ENCODE results near the gene TDRD3.

Gene TDRD3

DNA sequence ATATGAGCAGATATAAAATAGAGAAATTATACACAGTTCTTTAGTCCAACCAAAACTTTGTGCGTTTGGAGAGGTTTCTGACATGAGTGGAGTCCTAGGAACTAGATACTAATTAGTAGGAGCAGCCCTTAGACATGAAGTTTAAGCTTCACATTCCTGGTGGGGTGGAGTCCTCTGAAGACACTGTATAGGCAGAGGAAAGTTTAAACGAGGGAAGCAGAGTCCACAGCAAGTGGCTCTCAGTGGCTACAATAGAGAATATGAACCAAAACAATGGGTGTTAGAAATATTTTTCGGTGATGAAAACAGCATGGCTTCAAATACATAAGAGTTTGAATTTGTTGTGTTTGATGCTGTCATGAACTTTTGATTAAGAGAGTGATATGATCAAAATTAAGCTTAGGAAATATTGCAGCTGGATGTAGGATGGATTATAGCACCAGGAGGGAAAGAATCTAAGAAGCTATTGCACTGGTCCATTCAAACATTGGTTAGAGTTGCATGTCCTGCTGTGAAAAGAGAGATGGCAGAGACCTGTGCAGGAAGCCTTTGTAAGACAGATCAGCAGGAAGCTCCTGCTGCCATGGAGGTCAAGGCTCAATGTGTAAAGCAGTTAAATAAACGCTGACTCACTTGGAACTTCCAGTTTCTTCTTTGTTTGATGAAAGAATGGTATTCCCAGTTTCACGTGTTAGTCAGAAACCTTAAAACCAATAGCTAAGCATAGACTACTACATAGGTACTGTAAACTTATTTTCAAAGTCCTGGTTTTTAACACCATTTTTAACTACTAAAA is 175.2 kb downstream of the TDRD3 start:
- FAIRE-seq (no peak), DNase-seq (ENCODE audit: insufficient read length, low spot score) (no peak)

DNA sequence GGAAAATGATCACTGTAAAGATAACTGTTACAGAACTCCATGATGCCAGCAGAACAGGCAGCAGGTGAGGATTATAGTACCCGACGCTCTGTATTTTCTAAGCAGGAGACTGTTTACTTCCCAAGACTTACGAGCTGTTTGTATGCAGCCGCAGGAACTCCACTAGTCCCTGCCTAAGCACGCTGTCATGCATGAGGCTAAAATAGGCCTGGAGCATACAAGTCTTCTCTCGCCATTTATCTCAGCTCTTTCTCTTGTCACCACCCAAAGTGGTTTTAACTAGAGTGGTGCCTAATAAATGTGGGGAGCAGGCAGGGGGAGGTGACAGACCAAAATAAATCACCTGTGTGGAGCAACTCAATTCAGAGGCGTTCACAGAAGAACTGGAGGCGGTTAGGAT is 175.8 kb downstream of the TDRD3 start:
- no peak for DNase-seq (ENCODE audit: insufficient read length, low spot score)
- no peak for FAIRE-seq

DNA sequence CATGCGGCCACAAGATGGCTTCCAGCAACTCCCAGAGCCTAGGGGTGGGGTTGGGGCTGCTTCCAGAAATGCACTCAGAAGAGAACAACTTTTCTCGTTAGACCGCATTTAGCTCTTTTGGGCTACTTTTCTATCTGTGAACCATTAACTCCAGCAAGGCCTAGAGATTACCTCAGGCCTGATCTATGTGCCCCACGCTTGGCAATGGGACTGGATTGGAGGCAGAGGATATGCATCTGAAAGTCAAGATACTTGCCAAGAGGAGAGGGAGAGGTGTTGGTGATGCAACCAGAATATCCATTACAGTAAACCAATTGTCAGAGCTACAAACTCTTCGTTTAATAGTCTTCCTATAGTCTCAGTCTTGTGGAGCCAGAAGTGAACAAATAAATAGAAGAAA is 177.7 kb downstream of the TDRD3 start:
- DNase-seq (ENCODE audit: insufficient read length, low spot score) (no peak), FAIRE-seq (no peak)

DNA sequence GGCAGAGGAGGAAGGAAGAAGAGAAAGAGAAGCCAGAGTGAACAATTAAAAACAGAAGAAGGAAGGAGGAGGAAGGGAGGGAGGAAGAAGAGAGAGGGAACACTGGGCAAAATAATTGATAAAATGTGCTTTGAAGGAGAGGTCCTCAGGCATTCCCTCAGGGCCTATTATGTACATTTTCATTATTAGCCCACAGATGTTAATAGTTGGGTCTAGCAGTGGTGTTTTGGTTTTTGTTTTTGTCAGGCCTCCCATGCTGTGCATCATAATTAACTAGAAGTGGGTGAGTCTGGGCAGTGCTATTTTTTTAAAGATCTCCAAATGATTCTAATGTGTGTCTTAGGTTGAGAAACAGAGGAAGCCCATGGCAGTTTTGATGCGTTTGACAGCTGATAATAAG is 178.1 kb downstream of the TDRD3 start:
- FAIRE-seq: no peak
- no peak for DNase-seq (ENCODE audit: insufficient read length, low spot score)

DNA sequence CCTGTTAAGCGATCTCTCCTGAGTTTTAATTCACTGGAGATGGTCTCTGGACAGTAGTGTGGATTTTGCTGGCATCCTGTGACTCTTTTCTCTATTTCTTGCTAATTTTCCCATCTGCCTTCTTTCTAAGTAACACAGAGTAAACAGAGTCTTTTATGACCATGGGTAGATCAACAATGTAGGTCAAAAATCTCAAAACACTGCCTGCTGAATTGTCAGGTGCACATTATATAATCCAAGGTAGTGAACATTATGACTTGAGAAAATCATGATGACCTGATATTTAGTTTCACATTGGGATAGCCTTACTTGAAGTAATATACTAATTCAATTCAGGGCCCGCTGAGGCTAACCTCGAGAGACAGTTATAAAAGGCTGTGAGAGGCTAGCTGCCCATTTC is 180.7 kb downstream of the TDRD3 start:
- no peak for FAIRE-seq
- DNase-seq (ENCODE audit: insufficient read length, low spot score): no peak

DNA sequence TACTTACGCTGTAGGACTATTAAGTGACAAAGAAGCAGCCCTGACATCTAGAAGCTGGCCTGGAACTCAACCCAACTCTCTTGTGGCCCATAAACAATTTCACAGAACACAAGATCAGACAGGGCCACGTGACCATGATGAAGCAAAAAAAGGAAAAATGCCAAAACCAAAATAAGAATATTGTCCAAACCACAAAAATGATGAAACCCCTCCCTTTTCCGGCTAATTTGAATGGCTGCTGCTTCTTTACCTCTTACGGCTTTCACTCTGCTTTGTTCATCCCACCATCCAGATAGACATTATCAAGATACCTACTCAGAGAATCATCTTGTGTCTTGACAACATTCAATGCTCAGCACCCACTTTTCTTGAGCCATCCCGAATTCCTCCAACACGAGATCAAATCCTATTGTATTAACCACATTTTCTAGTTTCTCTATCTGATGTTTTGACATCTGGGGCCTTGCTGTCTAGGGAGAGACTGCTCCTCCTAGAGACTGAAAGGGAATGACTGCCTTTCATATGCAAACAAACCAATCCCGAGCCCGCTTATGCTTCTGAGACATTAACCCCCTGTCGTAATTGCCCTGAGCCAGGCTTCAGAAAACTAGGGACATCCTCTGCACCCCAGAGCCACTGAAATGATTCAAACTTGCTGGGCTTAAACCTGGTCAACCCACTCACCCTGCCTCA is 186.3 kb downstream of the TDRD3 start:
- no peak for FAIRE-seq
- DNase-seq (ENCODE audit: insufficient read length, low spot score): no peak

DNA sequence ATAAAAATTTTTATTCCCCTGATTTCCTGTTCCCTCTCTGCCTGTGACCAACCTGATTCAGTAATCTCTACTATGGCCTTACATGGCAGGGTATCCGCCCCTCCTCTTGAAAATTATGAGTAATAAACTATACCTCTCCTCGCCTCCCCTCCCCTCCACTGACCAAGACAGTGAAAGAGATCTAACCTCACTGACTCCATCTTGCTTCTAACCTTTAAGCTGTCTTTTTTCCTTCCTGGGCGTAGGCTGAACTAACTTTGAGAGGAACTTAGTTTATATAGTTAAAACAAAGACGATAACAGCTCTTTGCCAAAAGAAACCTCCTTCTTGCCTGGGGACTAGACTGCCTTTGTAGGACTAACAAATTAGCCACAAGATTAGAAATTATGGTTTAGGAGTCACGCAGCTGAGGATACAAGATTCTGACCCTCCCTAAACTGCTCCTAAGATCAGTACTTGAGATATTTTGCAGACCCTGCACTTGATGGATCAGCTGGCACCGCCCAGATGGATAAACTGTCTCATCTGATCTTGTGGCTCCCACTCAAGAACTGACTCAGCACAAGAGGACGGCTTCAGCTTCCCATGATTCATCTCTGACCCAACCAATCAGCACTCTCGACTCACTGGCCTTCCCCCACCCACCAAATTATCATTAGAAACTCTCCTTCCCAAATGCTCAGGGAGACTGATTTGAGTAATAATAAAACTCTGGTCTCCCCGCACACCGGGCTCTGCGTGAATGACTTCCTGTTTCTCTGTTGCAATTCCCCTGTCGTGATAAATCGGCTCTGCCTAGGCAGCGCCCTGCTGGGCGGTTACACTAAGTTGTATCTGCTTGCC is 187.1 kb downstream of the TDRD3 start:
- no peak for FAIRE-seq

DNA sequence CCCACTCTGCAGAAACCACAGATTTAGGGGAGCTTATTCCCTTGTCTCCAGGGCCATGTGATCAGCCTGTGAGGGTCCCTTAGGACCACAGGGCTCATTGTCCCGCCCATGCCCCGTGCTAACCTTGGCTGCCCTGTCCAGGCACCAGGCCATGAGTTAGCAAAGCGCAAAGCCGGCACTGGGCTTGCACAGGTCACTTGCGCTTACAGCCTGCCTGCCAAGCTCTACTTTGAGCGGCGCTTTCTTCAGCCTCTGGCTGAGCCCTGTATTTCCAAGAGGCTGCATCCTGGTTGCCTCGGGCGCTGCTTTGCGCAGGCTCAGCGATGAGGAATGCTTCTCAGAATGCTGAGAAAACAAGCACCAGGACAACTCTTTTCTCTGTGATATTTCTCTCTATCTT is 188.0 kb downstream of the TDRD3 start:
- DNase-seq (ENCODE audit: insufficient read length, low spot score) (no peak), FAIRE-seq (no peak)

More for the DNA sequence above, 187.1 kb downstream of the TDRD3 start:
- DNase-seq (ENCODE audit: insufficient read length, low spot score): no peak

DNA sequence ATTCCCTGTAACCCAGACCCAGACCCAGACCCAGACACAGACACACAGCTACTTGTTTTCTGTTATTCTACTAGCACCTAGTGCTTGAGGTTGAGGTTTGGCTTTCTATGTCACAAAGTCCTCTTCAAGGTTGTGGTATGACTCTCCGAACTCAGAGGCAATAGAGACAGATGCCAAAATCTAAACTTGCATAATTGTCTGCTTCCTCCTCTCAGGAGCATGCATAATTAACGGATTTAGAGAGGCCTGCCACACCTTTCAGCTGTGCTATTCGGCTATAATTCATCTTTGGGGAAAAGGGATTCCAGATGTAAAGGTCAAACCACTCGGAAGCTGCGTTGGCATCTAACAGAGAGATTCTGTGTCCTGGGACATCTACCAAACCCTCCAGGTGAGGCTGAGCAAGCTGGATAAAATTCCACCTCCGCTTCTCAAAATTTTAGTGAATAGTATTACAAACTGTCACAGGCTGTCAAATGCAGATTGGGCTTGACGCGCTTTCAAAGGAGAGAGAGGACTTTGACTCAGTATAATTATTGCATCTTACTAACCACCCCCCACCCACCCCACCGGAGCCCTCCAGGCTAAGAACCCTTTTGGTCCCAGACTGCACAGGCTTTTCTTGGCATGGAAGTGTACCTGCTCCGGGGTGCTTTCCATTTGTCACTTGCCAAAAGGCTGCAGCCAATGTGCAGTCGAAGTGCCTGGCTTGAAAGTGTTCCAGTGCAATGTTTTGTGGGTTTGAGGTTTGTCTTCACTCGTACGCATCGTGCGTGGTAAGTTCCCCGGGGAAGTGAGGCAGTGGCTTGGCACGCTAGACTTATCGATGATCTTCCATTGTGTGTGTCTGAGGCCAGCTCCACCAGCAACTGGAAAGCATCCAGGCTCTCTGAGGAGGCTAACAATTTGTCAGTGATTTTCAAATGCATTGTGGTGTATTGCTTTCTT is 194.1 kb downstream of the TDRD3 start:
- DNase-seq (ENCODE audit: insufficient read length, low spot score) (no peak), FAIRE-seq (no peak)

DNA sequence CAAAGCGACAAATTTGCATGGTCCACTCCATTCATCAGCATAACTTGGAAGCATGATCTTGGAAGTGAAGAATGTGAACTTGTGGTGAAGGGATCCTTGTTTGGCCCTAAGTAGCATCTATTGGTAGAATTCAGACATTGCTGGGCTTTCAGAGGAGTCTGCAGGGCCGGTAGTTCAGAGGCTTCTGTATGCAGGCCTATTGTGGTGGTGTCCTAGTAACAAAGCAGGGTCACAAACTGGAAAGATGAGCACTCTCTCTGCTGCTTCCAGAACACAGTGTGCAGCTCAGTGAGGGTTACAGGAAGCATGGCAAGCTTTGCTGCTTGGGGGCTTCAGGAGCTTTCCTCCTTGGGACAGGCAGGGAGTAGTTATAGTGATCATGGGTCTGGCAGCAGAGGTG is 206.0 kb downstream of the TDRD3 start:
- no peak for FAIRE-seq

DNA sequence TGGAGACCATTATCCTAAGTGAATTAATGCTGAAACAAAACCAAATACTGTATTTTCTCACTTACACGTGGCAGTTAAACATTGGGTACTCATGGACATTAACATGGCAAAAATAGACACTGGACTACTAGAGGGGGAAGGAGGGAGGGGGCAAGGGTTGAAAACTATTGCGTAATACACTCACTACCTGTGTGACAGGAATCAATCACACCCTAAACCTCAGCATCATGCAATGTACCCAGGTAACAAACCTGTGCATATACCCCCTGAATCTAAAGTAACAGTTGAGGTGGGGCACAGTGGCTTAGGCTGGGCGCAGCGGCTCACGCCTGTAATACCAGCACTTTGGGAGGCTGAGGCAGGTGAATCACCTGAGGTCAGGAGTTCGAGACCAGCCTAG is 207.0 kb downstream of the TDRD3 start:
- DNase-seq (ENCODE audit: insufficient read length, low spot score) (no peak), FAIRE-seq (no peak)

More for the DNA sequence above, 206.0 kb downstream of the TDRD3 start:
- no peak for DNase-seq (ENCODE audit: insufficient read length, low spot score)

DNA sequence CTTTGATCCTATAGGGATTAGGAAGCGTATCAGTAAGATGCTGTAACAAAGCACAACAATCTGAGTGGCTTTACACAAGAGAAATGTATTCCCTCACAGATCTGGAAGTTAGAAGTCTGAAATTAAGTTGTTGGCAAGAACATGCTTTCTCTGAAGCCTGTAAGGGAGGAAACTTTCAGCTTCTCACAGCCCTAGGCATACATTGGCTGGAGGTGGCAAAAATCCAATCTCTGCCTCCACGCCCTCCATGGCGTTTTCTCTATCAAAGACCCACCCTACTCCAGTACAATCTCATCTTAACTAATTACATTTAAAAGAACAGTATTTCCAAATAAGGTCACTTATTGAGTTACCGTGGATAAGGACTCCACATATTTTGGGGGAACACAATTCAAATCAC is 211.9 kb downstream of the TDRD3 start:
- DNase-seq (ENCODE audit: insufficient read length, low spot score) (no peak), FAIRE-seq (no peak)

DNA sequence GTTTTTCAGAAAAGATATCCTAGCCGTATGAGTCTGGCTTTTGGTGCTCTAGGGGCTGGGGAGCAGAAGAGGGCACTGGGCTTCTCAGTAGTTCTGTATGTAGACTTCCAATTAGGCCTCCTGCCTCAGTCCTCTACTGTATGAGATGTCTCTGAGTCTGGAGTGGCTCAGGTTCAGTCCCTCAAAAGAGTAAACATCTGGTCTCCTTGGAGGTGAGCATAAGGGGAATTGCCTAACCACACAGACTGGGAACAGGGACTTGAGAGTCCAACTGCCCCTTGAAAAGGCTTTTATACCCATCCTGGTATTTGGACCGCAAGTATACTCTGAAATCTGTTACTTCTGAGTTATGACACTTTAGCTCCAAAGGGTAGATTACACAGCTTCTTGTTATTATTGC is 214.5 kb downstream of the TDRD3 start:
- FAIRE-seq: no peak
- no peak for DNase-seq (ENCODE audit: insufficient read length, low spot score)

DNA sequence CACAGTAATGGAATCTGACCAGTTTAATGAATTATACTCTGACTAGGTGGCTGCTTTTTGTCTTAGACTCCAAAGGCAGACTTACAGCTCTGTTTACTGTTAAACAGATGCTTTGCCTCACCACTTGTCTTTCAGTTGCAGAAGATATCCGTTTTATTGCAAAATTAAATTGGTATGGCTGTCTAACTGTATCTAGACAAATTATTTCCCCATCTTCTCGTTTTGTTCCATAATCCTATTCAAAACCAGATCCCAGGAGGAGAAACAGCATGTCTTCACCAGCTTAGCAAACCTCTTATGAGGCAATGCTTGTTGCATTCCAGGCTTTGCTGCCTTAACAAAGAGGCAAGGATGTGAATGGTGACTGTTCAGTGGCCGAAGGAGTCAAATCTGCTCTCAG is 215.6 kb downstream of the TDRD3 start:
- DNase-seq (ENCODE audit: insufficient read length, low spot score) (no peak), FAIRE-seq (no peak)

DNA sequence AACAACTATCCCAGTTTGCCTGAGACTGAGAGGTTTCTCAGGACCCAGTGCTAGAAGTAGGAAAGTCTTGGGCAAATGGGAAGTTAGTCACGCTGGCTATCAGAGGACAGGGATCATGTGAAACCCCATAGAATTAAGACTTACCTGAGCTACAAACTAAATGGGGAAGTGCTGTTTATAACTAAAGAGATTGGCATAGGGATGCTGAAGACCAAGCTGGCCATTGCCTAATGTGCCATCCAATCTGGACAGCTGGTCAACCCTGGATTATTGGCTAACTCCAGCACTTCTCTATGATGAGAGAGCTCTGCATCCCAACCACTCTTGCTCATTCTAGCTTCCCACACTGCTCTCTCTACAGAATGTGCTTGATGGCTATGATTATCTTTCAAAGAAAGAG is 216.1 kb downstream of the TDRD3 start:
- FAIRE-seq: no peak
- DNase-seq (ENCODE audit: insufficient read length, low spot score): no peak

DNA sequence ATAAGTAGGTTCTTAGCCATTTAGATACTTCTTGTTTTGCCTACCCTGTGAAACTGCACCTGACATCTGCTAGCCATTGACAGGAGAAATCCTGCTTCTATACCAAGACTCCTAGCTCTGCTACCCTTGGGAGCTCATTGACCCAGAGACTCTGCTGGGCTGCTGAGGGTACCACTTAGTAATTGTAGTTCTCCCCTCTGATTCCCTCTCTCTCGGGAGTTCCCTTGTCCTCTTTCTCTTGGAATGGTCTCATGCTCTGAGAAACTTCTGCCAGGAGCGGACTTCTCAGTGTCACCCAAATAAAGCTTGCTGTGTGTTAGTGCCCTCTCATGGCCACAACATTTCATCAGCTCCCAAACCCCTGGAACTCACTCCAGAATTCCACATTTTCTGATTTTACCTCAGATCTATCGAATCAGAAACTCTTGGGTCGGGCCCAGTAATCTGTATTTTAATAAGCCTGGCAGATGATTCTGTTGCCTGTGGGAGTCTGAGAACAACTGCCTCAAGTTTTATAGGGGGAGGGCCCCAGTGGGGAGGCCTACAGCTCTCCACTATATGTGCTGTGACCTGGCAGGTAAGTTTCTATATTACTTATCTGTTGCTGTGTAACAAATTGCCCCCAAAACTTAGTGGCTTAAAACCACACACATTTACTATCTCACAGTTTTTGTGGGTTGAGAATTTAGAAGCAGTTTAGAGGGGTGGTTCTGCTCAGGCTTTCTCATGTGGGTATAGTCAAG is 221.1 kb downstream of the TDRD3 start:
- DNase-seq (ENCODE audit: insufficient read length, low spot score) (no peak), FAIRE-seq (no peak)

DNA sequence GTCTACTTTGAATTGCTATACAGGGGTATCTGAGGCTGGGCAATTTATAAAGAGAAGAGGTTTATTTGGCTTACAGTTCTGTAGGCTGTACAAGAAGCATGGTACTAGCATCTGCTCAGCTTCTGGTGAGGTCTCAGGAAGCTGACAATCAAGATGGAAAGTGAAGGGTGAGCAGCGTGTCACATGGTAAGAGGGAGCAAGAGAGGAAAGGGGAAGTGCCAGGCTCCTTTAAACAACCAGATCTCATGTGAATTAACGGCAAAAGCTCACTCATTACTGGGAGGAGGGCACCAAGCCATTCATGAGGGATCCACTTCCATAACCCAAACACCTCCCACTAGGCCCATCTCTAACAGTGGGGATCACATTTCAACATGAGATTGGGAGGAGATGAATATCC is 222.4 kb downstream of the TDRD3 start:
- no peak for DNase-seq (ENCODE audit: insufficient read length, low spot score)
- FAIRE-seq: no peak

DNA sequence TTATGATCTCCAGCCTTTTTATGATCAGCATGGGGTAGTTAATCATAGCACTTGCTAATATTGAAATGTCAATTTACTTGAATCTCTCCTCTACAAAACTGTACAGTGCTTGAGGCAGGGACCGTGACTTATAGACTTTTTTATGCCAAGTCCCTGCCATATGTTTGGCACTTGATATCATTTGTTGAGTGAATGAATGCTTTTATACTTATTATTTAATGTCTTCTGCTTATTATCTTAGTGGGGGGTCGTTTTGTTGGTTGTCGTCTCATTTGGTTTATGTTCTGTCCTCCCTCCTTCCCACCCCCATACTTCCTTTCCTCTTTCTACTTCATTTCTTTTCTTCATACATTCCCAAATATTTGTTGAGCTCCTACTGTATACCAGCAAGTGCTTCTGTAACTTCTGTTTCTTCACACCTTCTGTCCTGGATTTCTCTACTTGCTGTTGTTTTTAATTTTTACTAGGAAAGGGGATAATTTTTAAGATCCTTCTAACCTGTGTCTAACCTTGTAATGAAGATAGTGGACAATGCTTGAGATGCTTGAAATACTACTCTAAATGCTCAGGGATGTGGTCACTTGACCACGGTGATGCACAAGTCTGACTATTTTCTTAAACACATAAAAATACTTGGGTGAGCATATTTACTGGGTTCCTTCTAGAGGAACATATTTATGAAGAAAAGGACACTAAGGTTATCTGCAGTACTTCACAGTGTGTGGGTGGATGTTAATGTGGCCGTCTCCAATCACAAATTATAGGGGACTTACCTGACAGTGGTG is 223.8 kb downstream of the TDRD3 start:
- FAIRE-seq: no peak
- DNase-seq (ENCODE audit: insufficient read length, low spot score): no peak

DNA sequence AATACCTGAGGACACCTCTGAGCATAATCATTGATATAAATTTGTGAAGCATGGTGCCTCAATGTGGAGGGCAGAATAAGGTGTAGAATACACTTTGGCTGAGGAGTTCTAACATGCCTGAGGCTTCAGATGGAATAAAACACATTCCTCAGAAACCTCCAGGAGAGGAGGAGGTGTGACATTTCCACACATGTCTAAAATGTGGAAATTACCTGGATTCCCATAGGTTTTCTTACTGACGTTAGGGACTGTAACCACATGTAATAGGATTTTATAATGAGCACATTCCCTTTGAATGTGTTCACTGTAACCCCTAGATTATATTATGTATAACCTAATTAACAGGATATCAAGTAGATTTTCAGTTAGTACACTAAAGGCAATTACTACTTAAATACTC is 226.1 kb downstream of the TDRD3 start:
- DNase-seq (ENCODE audit: insufficient read length, low spot score) (no peak), FAIRE-seq (no peak)
